ENCODE results near the gene AFAP1. TPM values are rescaled to one million over a fixed set of nuclear protein-coding genes. Genes with fewer than 3 reads are reported as not detected.

Gene AFAP1
- total RNA-seq, 2 donors from 2014 or later, result 18.2 to 22.5 TPM

DNA sequence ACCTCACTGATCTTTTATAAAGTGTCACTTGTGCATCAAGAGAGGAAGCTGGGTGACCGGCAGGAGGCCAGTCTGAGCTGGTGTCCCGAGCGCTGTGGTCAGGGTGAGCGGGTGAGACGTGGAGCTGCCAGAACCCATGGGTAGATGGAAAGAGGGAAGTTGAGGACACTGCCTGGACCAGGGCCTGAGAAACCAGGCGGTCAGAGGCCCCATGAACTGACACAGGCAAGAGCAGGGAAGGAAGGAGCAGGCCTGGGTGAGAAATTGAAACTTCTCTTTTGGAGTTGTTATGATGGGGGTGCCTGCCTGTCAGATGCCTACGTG is 192.6 kb downstream of the AFAP1 start:
- TF ChIP-seq, protein P1, sequence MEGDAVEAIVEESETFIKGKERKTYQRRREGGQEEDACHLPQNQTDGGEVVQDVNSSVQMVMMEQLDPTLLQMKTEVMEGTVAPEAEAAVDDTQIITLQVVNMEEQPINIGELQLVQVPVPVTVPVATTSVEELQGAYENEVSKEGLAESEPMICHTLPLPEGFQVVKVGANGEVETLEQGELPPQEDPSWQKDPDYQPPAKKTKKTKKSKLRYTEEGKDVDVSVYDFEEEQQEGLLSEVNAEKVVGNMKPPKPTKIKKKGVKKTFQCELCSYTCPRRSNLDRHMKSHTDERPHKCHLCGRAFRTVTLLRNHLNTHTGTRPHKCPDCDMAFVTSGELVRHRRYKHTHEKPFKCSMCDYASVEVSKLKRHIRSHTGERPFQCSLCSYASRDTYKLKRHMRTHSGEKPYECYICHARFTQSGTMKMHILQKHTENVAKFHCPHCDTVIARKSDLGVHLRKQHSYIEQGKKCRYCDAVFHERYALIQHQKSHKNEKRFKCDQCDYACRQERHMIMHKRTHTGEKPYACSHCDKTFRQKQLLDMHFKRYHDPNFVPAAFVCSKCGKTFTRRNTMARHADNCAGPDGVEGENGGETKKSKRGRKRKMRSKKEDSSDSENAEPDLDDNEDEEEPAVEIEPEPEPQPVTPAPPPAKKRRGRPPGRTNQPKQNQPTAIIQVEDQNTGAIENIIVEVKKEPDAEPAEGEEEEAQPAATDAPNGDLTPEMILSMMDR (conservative IDR thresholded peaks at IDR 0.05), result no peak
- WGBS, 2 experiments (ENCODE audit: insufficient coverage in 1 of 2, insufficient read length in 1 of 2), result 91 to 98% methylated on average over 7 of the region's 7 CpGs
- H3K27ac ChIP-seq (ENCODE audit: low read depth, low read length), result no peak overlapping the region

DNA sequence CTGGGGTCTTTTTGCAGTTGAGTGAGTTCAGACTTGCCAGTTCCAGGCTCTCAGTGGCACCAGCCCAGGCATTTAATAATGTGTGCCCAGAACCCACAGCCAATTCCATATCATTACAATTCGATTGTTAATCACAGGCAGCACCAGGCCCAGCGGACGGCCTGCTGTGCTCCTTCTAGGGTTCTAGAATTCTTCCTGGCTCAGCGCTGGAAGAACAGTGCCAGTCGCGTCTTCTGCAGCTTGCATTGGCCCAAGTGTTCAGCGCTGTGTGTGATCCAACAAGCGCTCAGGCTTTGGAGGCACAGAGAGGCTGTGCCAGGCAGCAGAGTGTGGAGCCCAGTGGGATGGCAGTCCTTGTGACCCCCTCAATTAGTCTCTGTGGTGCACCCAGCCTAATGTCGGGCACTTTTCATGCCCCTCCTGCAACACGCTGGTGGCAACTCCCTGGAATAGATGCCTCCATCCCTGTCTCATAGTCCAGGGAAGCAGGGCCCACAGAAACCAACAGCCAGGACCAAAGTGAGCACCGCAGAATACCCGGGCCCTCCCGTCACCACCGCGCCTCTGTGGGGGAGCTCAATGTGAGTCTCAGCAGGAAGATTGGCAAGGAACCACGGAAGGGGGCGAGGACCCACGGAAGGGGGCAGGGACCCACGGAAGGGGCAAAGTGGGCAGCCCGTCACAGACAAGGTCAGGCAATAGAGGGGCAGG is 193.2 kb downstream of the AFAP1 start:
- TF ChIP-seq, protein P1 (conservative IDR thresholded peaks at IDR 0.05), result no peak
- DNase-seq, result no peak
- Histone ChIP-seq H3K27ac (ENCODE audit: low read depth, low read length) (no peak overlapping the region), H3K9ac (ENCODE audit: extremely low read depth, low read length, poor library complexity, severe bottlenecking) (no peak overlapping the region), H3K4me1 (ENCODE audit: control insufficient read depth, insufficient read depth, low read length) (no peaks in the 10 kb centered on the region), H3K27me3 (ENCODE audit: control insufficient read depth, insufficient read depth, low read length, poor library complexity, severe bottlenecking) (no peaks in the 10 kb centered on the region), H3K9me3 (ENCODE audit: control insufficient read depth, low read length) (no peaks in the 10 kb centered on the region), H3K4me3 (ENCODE audit: low read length) (no peak overlapping the region), H3K36me3 (ENCODE audit: control insufficient read depth, insufficient read depth, low read length) (no peaks in the 10 kb centered on the region)
- H3K27ac Mint-ChIP-seq, result no peak overlapping the region
- 92 to 99% methylated on average over 19 to 20 of the region's 20 CpGs for WGBS, 2 experiments (ENCODE audit: insufficient coverage in 1 of 2, insufficient read length in 1 of 2)
- peaks cover 2% of the 10 kb centered on the region for H3K9me3 Mint-ChIP-seq
- no peak overlapping the region for H3K4me3 Mint-ChIP-seq
- H3K27me3 Mint-ChIP-seq (ENCODE audit: insufficient read depth), result peaks cover 14% of the 10 kb centered on the region
- H3K4me1 Mint-ChIP-seq, result peaks cover 4% of the 10 kb centered on the region
- no peaks in the 10 kb centered on the region for H3K36me3 Mint-ChIP-seq (ENCODE audit: low read depth)

More for the DNA sequence above, 192.6 kb downstream of the AFAP1 start:
- no peak overlapping the region for H3K4me3 ChIP-seq (ENCODE audit: low read length)
- H3K27me3 ChIP-seq (ENCODE audit: control insufficient read depth, insufficient read depth, low read length, poor library complexity, severe bottlenecking), result no peaks in the 10 kb centered on the region
- no peak for DNase-seq
- H3K4me1 ChIP-seq (ENCODE audit: control insufficient read depth, insufficient read depth, low read length), result no peaks in the 10 kb centered on the region
- peaks cover 14% of the 10 kb centered on the region for H3K27me3 Mint-ChIP-seq (ENCODE audit: insufficient read depth)
- peaks cover 2% of the 10 kb centered on the region for H3K9me3 Mint-ChIP-seq
- peaks cover 4% of the 10 kb centered on the region for H3K4me1 Mint-ChIP-seq
- H3K4me3 Mint-ChIP-seq, result no peak overlapping the region
- H3K9ac ChIP-seq (ENCODE audit: extremely low read depth, low read length, poor library complexity, severe bottlenecking), result no peak overlapping the region
- H3K9me3 ChIP-seq (ENCODE audit: control insufficient read depth, low read length), result no peaks in the 10 kb centered on the region
- no peak overlapping the region for H3K27ac Mint-ChIP-seq
- no peaks in the 10 kb centered on the region for H3K36me3 ChIP-seq (ENCODE audit: control insufficient read depth, insufficient read depth, low read length)
- H3K36me3 Mint-ChIP-seq (ENCODE audit: low read depth), result no peaks in the 10 kb centered on the region

DNA sequence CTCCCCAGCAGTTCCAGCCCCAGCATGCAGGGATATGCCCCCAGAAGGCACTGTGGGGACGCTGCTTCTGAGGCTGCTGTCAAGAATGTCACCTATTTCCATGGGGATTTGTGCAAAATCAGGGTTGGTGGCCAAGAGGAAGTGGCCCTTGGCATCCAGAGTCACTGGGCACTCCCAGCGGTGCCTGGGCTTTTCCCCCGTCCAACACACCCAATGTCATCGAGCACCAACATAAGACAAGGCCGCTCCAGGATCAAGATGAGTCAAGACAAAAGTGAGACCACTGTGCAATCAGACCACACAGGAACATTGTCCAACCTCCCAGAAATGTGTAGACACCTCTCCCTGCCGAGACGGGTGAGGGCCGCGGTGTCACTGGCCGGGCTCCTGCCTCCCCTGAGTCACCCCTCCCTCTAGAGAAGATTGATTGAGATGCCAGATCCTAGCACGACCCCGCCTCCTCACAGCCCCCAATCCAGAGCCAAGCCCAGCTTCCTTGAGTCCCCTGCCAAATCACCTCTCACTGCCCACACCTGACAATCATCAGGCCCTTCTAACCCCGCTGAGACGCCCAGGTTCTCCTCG is 194.3 kb downstream of the AFAP1 start:
- H3K27ac ChIP-seq (ENCODE audit: low read depth, low read length), result no peak overlapping the region
- H3K4me3 ChIP-seq (ENCODE audit: low read length), result no peak overlapping the region
- H3K9me3 ChIP-seq (ENCODE audit: control insufficient read depth, low read length), result no peaks in the 10 kb centered on the region
- no peaks in the 10 kb centered on the region for H3K36me3 Mint-ChIP-seq (ENCODE audit: low read depth)
- no peak overlapping the region for H3K4me3 Mint-ChIP-seq
- DNase-seq, result no peak
- TF ChIP-seq, protein P1 (conservative IDR thresholded peaks at IDR 0.05), result no peak
- no peak overlapping the region for H3K9ac ChIP-seq (ENCODE audit: extremely low read depth, low read length, poor library complexity, severe bottlenecking)
- peaks cover 4% of the 10 kb centered on the region for H3K4me1 Mint-ChIP-seq
- no peaks in the 10 kb centered on the region for H3K27me3 ChIP-seq (ENCODE audit: control insufficient read depth, insufficient read depth, low read length, poor library complexity, severe bottlenecking)
- WGBS, 2 experiments (ENCODE audit: insufficient coverage in 1 of 2, insufficient read length in 1 of 2), result 87 to 90% methylated on average over 8 to 15 of the region's 15 CpGs
- H3K36me3 ChIP-seq (ENCODE audit: control insufficient read depth, insufficient read depth, low read length), result no peaks in the 10 kb centered on the region
- H3K4me1 ChIP-seq (ENCODE audit: control insufficient read depth, insufficient read depth, low read length), result no peaks in the 10 kb centered on the region
- H3K9me3 Mint-ChIP-seq, result peaks cover 2% of the 10 kb centered on the region
- H3K27ac Mint-ChIP-seq, result no peak overlapping the region
- peaks cover 14% of the 10 kb centered on the region for H3K27me3 Mint-ChIP-seq (ENCODE audit: insufficient read depth)
